GM19023 (cell line): ENCODE data around the gene TREM2.

ENCODE experiments used
- ATAC-seq: cut with Tn5 transposase; IDR thresholded peaks from one replicate; pipeline ENCODE4 v1.9.1; 2021; ENCODE audit warnings: mild to moderate bottlenecking, moderate library complexity; ENCODE audit not compliant: unreplicated experiment

TREM2 gene

GRCh38 chr6:41184761-41185160 is 21.8 kb upstream of the TREM2 start:
- ATAC-seq = no peak

- ATAC-seq = peak; percentile 69
These were observed 19.4 kb upstream of the TREM2 start for GRCh38 chr6:41182069-41183034.

GRCh38 chr6:41181566-41181965 is 18.6 kb upstream of the TREM2 start:
- no peak for ATAC-seq

GRCh38 chr6:41179163-41179562 is 16.2 kb upstream of the TREM2 start:
- no peak for ATAC-seq

DNA sequence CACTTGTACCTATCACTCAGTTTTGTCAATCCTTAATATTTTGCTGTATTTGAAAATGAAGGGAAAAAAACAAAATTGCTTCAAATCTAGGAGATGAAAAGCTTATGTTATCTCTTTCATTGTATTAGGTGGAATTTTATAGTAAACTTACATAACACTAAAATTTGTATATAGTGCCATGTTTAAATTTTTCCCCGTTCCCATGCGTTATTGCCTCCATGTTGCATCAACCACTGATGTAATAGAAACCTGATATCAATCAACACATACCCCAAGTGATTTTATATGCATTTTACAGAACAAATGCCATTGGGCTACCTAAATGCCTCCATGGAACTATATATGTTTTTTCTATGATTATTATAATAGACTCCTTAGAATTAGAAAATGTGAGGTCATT is 14.8 kb upstream of the TREM2 start:
- no peak for ATAC-seq

GRCh38 chr6:41177287-41177686 is 14.4 kb upstream of the TREM2 start:
- ATAC-seq = no peak

DNA sequence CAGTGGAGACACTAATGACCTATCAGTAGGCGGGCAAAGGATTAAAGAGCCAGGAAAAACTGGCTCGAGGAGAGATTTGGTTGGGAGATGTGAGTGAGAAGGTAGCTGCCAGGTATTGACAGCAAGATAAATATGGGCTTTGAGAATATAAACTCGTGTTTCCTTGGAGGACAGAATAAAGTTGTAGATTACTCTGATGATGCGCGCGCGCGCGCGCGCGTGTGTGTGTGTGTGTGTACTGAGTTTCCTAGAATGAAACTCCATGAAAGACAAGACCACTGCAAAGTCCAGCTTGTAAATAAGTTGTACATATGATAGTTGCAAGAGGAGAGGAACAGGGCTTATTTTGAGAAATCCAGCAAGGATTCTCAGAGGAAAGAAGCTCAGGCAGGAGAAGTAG is 13.3 kb upstream of the TREM2 start:
- no peak for ATAC-seq

- no peak for ATAC-seq
These were observed 12.2 kb upstream of the TREM2 start for GRCh38 chr6:41175084-41175483.

GRCh38 chr6:41174610-41175009 is 11.7 kb upstream of the TREM2 start:
- no peak for ATAC-seq

- ATAC-seq = no peak
These were observed 9.0 kb upstream of the TREM2 start for GRCh38 chr6:41171908-41172307.

- no peak for ATAC-seq
These were observed 7.7 kb upstream of the TREM2 start for GRCh38 chr6:41170547-41171160.

DNA sequence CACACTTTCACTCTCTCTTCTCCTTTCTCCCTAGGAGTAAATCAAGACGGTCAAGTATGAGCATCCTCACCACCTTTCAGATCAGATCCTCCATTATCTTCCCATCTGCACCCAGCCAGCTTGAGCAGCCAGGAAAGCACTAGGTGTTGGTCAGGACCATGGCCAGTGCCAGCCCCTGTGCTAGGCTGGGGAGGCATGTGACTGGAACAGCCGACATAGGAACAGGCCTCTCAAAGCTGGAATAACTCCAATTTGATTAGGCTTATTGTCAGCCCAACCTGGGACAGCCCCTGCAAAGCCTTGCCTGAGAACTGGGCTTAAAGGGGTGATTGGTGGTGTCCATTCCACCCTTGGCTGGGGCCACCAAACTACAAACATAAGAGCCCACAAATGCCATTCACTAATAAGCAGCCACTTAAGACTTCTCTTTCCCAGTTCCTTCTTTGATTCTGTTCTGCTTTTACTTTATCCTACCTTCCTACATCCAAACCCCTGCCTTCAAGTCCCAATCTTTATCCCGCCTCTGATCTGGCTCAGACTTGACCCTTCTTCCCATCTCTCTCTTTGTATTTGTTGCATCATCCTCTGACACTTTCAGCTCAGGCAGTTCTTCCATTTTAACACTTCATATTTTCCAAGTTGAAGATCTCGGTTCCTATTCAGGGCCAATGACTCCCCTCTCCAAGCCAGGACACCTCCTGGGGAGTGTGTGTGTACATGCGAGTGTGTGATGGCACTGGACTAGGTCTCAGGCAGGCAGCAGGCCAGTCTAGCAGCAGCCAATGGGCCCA is 4.5 kb upstream of the TREM2 start:
- ATAC-seq = no peak

- no peak for ATAC-seq
These were observed 1.7 kb upstream of the TREM2 start for GRCh38 chr6:41164551-41165120.

DNA sequence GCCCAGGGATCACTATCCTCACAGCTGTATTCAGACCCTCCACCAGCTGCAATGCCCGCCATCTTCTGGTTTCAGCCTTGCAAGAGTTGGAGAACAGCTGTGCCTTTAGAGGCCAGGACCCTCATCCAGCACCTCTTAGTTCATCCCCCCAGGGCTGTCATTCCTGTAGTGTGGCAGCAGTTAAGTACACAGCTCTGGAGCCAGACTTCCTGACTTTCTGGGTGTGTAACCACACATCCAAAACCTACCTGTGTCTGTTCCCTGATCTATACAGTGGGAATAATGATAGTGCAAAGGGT is 452 bp upstream of the TREM2 start:
- no peak for ATAC-seq

GRCh38 chr6:41161851-41162552 is 914 bp downstream of the TREM2 start:
- no peak for ATAC-seq

DNA sequence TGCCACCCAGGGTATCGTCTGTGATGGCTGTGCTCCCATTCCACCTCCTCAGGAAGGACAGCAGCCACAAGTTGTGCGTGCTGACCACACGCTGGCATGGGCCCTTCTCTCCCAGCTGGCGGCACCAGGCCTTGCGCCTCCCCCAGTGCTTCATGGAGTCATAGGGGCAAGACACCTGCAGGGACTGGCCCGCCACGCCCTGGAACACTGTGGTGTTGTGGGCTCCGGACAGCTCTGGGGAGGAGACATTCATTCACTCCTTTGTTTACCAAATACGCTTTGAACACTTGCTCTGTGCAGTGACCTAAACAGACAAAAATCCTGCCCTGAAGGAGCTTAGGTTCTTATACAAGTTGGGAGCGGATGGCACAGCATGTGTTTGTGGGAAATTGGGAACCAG is 1.5 kb downstream of the TREM2 start:
- ATAC-seq = no peak

DNA sequence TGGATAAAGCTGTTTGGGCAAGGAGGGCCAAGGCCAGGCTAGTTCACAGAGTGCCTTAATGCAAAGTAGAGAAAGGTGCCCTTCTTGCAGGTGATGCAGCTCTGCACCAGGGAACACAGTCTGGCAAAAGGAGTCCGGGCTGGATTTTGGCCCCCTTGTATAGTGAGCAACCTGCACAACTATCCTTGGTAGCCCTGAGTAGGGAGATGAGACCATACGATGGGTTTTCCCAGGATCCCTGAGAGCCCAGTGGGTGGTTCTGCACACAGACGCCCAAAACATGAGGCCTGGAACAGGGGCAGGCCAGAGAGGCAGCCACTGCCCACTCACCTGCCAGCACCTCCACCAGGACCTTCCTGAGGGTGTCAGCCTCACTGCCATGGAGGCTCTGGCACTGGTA is 2.0 kb downstream of the TREM2 start:
- ATAC-seq = no peak

DNA sequence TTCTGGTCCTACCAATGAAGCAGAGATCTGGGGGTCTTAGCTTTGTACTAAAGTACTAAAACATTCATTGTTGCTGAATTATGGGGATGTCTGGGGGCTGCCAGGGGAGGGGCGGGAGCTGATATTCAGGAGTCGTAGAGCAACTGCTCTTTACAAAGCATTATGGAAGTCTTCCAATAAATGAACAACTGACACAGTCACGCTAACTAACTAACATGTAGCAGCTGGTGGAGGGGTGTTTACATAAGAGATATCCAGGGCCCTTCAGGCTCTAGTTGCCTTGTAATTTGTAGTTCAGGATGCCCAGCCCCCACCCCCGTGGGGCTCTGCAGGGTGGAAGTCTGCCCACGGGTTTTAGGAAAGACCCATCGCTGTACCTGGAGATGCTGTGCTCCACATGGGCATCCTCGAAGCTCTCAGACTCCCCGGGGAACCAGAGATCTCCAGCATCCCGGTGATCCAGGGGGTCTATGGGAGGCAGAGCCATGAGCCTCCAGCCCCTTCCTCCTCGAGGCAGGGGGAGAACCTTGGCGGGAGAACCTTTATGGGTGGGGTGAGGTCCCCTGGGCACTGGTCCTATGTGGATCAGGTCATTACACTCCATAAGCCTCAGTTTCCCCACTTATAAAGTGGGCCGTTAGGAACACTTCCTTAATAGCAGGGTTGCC is 3.4 kb downstream of the TREM2 start:
- ATAC-seq = no peak

DNA sequence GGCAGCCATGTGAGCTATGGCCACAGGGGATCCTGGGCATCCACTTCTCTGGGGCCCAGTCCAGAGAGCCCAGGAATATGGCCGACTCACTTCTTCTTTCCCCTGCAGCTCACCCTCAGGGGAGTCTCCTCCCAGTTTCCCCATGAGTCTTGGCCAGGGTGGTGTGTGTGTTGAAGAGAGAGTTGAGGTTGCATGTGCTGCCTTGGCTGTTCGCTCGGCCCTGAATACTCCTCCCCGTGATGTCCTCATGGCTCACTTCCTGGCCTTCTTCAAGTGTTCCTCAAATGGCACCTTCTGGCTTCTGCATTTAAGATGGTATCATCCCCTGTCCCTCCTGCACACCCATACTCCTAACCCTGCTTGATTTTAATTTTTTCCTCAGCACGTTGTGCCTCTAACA is 5.6 kb downstream of the TREM2 start:
- no peak for ATAC-seq

DNA sequence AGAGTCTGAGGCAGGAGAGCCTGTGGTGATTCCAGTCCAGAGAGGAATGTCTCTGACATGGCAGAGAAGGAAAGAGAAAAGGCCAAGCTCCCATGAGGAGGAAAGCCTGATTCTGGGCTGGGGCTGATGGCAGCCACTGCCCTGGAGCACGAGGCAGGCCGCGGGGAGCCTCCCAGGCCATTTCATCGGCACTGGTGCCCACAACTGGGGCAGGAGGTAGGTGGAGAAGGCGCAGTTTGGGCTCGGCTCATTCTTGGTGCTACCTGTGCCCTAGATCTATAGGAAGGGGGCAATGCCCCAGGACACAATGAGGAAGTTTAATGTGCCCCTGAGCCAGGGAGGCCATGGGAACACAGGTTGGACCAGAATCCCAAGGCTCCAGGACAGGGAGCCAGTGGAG is 6.1 kb downstream of the TREM2 start:
- no peak for ATAC-seq
